ENCODE results near the gene SLC23A1.

- TF ChIP-seq CTCF (IDR thresholded peaks at IDR 0.05; ENCODE audit: insufficient read depth, low read length) = no peak
- TF ChIP-seq POLR2AphosphoS5 (IDR thresholded peaks at IDR 0.05; ENCODE audit: low read depth) = no peak
- TF ChIP-seq, protein P1, sequence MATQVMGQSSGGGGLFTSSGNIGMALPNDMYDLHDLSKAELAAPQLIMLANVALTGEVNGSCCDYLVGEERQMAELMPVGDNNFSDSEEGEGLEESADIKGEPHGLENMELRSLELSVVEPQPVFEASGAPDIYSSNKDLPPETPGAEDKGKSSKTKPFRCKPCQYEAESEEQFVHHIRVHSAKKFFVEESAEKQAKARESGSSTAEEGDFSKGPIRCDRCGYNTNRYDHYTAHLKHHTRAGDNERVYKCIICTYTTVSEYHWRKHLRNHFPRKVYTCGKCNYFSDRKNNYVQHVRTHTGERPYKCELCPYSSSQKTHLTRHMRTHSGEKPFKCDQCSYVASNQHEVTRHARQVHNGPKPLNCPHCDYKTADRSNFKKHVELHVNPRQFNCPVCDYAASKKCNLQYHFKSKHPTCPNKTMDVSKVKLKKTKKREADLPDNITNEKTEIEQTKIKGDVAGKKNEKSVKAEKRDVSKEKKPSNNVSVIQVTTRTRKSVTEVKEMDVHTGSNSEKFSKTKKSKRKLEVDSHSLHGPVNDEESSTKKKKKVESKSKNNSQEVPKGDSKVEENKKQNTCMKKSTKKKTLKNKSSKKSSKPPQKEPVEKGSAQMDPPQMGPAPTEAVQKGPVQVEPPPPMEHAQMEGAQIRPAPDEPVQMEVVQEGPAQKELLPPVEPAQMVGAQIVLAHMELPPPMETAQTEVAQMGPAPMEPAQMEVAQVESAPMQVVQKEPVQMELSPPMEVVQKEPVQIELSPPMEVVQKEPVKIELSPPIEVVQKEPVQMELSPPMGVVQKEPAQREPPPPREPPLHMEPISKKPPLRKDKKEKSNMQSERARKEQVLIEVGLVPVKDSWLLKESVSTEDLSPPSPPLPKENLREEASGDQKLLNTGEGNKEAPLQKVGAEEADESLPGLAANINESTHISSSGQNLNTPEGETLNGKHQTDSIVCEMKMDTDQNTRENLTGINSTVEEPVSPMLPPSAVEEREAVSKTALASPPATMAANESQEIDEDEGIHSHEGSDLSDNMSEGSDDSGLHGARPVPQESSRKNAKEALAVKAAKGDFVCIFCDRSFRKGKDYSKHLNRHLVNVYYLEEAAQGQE (IDR thresholded peaks at IDR 0.05; ENCODE audit: insufficient replicate concordance, low read depth) = no peak
- no peak for TF ChIP-seq GABPA (IDR thresholded peaks at IDR 0.05; ENCODE audit: low read depth)
- TF ChIP-seq SPI1 (IDR thresholded peaks at IDR 0.05; ENCODE audit: borderline replicate concordance, low read depth) = no peak
Measured at GRCh38 chr5:139354186-139354585, 28.9 kb downstream of the SLC23A1 start.

Measured in HL-60 (cell line).